Muscle layer of duodenum (tissue), 2 donors: ENCODE results near the gene RTBDN.
A peak's percentile ranks its signal among the peaks of the same experiment; 100 is the strongest.

Experiments
- H3K27ac ChIP-seq: one replicate; pipeline ENCODE4 v1.7.0; 2013; ENCODE audit warnings: mild to moderate bottlenecking, low read length
- H3K27me3 ChIP-seq: one replicate; pipeline ENCODE4 v1.7.0; 2013; ENCODE audit warnings: low read depth, mild to moderate bottlenecking, control low read depth, low read length
- H3K36me3 ChIP-seq, 2 donors: one replicate each; pipeline ENCODE4 v1.7.0; 2013; ENCODE audit warnings: low read length in 2 of 2, control low read depth in 1 of 2, mild to moderate bottlenecking in 1 of 2; ENCODE audit not compliant: insufficient read depth in 2 of 2, control insufficient read depth in 1 of 2
- H3K4me1 ChIP-seq, 2 donors: one replicate each; pipeline ENCODE4 v1.7.0; 2013; ENCODE audit warnings: low read length in 2 of 2, mild to moderate bottlenecking in 2 of 2, control low read depth in 1 of 2, moderate library complexity in 1 of 2; ENCODE audit not compliant: insufficient read depth in 2 of 2, control insufficient read depth in 1 of 2
- H3K4me3 ChIP-seq, 2 donors: one replicate each; pipeline ENCODE4 v1.7.0; 2013; ENCODE audit warnings: low read length in 2 of 2, low read depth in 1 of 2, mild to moderate bottlenecking in 1 of 2
- H3K9me3 ChIP-seq, 2 donors: one replicate each; pipeline ENCODE4 v1.7.0; 2013; ENCODE audit warnings: low read length in 2 of 2, control low read depth in 1 of 2, mild to moderate bottlenecking in 1 of 2; ENCODE audit not compliant: control insufficient read depth in 1 of 2
- donor health status: healthy.

RTBDN gene

DNA sequence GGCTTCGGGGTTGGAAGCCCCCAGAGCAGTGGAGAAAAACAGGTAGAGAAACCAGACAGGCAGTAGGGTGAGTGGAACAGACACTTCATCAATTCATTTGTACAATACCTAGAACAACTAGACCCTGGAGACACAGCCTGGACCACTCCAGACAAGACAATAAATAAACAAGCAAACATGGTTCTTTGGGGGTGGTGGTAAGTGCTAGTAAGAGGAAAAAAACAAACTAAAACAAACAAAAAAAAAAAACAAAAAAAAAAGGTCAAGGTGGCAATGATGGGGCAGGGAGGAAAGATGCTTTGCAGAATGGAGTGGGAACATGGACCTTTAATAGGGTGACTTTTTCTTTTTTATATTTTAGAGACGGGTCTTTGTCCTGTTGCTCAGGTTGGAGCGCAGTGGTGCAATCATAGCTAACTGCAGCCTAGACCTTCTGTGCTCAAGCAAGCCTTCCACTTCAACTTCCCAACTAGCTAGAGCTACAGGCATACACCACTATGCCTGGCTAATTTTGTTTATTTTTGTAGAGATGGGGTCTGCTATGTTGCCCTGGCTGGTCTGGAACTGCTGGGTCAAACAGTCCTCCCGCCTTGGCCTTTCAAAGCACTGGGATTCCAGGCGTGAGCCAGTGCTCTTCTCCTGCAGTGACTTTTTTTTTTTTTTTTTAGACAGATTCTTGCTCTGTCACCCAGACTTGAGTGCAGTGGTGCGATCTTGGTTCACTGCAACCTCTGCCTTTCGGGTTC is 40.0 kb downstream of the RTBDN start:
- peaks cover 9 to 17% of the 10 kb centered on the region in 2 donors for H3K4me1 ChIP-seq
- H3K27ac ChIP-seq, result peak overlapping the region; percentile 99
- H3K4me3 ChIP-seq, result peak overlapping the region; percentile 55 to 97
- no peaks in the 10 kb centered on the region for H3K27me3 ChIP-seq
- H3K36me3 ChIP-seq, result peaks cover 0 to 8% of the 10 kb centered on the region in 2 donors
- no peaks in the 10 kb centered on the region for H3K9me3 ChIP-seq

DNA sequence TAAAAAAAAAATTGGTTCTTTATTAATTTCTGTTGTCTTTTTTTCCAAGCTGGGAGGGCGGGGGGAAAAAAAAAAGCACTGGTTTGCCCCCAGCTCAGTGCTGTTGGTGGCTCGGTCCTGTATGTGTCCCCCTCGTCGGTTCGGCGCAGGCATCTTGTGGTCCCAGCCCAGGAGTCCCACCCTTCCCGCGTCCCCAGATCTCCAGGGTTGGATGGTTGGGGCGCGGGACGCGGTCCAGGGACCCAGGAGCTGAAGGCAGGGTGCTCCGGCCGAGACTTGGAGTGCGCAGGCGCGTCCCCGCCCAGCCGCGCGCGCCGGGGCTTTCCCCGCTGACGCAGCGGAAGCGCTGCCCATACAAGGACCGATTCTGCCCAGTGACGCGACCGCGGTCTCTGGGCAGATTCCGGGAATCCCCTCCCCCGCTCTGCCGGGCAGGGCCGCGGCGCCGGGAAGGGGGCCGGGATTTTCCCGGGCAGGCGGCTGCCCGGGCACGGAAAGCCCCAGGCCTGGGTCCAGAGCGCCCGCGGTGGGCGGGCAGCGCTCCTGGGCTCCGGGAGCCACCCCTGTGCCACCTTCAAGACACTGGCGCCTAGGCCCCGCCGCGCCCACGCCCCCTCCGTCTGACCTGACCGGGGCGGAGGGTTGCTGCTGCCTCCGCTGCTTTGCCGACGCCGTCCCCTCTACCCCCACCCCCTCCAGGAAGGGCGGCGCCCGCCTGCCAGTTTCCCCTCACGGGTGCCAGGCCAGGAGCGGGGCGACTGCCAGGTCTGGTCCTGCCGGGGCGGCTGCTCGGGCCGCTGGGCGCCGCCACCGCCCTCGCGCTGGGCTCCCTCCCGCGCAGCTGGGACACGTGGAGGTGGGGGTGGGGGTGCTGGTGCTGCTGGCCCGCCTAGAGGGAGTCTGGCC is 40.8 kb downstream of the RTBDN start:
- Histone ChIP-seq H3K4me3 (peak overlapping the region; percentile 68 to 97), H3K9me3 (no peaks in the 10 kb centered on the region), H3K36me3 (peaks cover 0 to 13% of the 10 kb centered on the region in 2 donors), H3K4me1 (peaks cover 11 to 22% of the 10 kb centered on the region in 2 donors), H3K27ac (peak overlapping the region; percentile 99), H3K27me3 (no peaks in the 10 kb centered on the region)

DNA sequence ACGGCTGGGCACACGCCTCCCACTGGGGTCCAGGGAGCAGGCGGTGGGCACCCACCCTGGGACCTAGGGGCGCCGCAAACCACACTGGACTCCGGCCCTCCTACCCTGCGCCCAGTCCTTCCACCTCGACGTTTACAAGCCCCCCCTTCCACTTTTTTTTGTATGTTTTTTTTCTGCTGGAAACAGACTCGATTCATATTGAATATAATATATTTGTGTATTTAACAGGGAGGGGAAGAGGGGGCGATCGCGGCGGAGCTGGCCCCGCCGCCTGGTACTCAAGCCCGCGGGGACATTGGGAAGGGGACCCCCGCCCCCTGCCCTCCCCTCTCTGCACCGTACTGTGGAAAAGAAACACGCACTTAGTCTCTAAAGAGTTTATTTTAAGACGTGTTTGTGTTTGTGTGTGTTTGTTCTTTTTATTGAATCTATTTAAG is 41.5 kb downstream of the RTBDN start:
- no peaks in the 10 kb centered on the region for H3K27me3 ChIP-seq
- H3K27ac ChIP-seq, result peak overlapping the region; percentile 99
- peaks cover 0 to 13% of the 10 kb centered on the region in 2 donors for H3K36me3 ChIP-seq
- H3K4me1 ChIP-seq, result peaks cover 18 to 29% of the 10 kb centered on the region in 2 donors
- H3K4me3 ChIP-seq, result peak overlapping the region; percentile 68 to 97
- no peaks in the 10 kb centered on the region for H3K9me3 ChIP-seq

- peak overlapping the region; percentile 99 for H3K27ac ChIP-seq
- no peaks in the 10 kb centered on the region for H3K9me3 ChIP-seq
- peak overlapping the region; percentile 68 to 97 for H3K4me3 ChIP-seq
- H3K36me3 ChIP-seq, result peaks cover 0 to 13% of the 10 kb centered on the region in 2 donors
- peaks cover 19 to 29% of the 10 kb centered on the region in 2 donors for H3K4me1 ChIP-seq
- H3K27me3 ChIP-seq, result no peaks in the 10 kb centered on the region
Measured at GRCh38 chr19:12792051-12792852, 42.1 kb downstream of the RTBDN start.

- Histone ChIP-seq H3K36me3 (peaks cover 0 to 13% of the 10 kb centered on the region in 2 donors), H3K27me3 (no peaks in the 10 kb centered on the region), H3K27ac (peak within 1 kb of the TSS; percentile 99), H3K4me3 (peak within 1 kb of the TSS; percentile 68 to 97), H3K4me1 (peaks cover 26 to 27% of the 10 kb centered on the region in 2 donors), H3K9me3 (no peaks in the 10 kb centered on the region)
Measured at GRCh38 chr19:12791345-12792050, 42.9 kb downstream of the RTBDN start, which contains the start of gene JUNB. Gene JUNB (plus strand): TSS chr19:12791486. CDS start chr19:12791772, 286 bp downstream.

GRCh38 chr19:12790628-12791344 is 43.6 kb downstream of the RTBDN start:
- Histone ChIP-seq H3K27ac (peak overlapping the region; percentile 99), H3K27me3 (no peaks in the 10 kb centered on the region), H3K4me1 (peaks cover 20% of the 10 kb centered on the region in 2 donors), H3K9me3 (no peaks in the 10 kb centered on the region), H3K4me3 (peak overlapping the region; percentile 68 to 97), H3K36me3 (peaks cover 0 to 13% of the 10 kb centered on the region in 2 donors)

- Histone ChIP-seq H3K27me3 (no peaks in the 10 kb centered on the region), H3K4me1 (peaks cover 18 to 23% of the 10 kb centered on the region in 2 donors), H3K9me3 (no peaks in the 10 kb centered on the region), H3K27ac (peak overlapping the region; percentile 99), H3K36me3 (peaks cover 0 to 13% of the 10 kb centered on the region in 2 donors), H3K4me3 (peak overlapping the region; percentile 68 to 97)
Measured at GRCh38 chr19:12789904-12790619, 44.3 kb downstream of the RTBDN start.

- no peaks in the 10 kb centered on the region for H3K9me3 ChIP-seq
- peaks cover 0 to 13% of the 10 kb centered on the region in 2 donors for H3K36me3 ChIP-seq
- H3K4me3 ChIP-seq, result peak overlapping the region; percentile 71 to 97
- peaks cover 18 to 28% of the 10 kb centered on the region in 2 donors for H3K4me1 ChIP-seq
- peak overlapping the region; percentile 100 for H3K27ac ChIP-seq
- no peaks in the 10 kb centered on the region for H3K27me3 ChIP-seq
Measured at GRCh38 chr19:12789098-12789903, 45.1 kb downstream of the RTBDN start.

- peak overlapping the region; percentile 71 to 97 for H3K4me3 ChIP-seq
- H3K27ac ChIP-seq, result peak overlapping the region; percentile 100
- H3K36me3 ChIP-seq, result peaks cover 0 to 13% of the 10 kb centered on the region in 2 donors
- H3K4me1 ChIP-seq, result peaks cover 21 to 31% of the 10 kb centered on the region in 2 donors
- H3K9me3 ChIP-seq, result no peaks in the 10 kb centered on the region
- H3K27me3 ChIP-seq, result no peaks in the 10 kb centered on the region
Measured at GRCh38 chr19:12788682-12789097, 45.7 kb downstream of the RTBDN start.
